Raji (cell line): ENCODE measurements around the gene RARRES1.

Source experiments
- POLR2A ChIP-seq: IDR thresholded peaks from 2 replicates; pipeline ENCODE4 v1.6.1; 2011; ENCODE audit warnings: low read depth, low read length, control low read depth; ENCODE audit not compliant: insufficient read depth

Gene RARRES1

GRCh38 chr3:158696618-158697017, 35.6 kb downstream of the RARRES1 start:
- TF ChIP-seq POLR2A: no peak

DNA sequence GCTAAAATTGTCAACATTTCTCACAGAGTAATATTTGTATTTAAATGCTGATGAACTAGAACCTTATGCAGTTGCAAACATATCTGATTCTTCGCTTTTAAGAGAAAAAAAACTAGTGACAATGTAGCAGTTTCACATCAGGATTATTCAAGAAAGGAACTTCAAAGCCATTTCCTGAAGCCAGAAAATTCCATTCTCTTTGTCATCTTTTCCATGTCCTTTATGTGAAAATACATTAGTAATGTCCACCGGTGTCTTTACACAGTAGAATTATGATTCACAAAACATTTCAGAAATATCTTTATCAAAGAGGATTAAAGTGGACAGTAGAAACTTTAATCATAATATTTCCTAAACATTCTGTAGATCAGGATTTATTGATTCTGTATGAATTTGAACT, 47.1 kb downstream of the RARRES1 start:
- no peak for TF ChIP-seq POLR2A

GRCh38 chr3:158683230-158683962, 48.9 kb downstream of the RARRES1 start:
- TF ChIP-seq POLR2A: no peak

- TF ChIP-seq POLR2A: no peak
These were observed 51.4 kb downstream of the RARRES1 start for GRCh38 chr3:158680861-158681260.

DNA sequence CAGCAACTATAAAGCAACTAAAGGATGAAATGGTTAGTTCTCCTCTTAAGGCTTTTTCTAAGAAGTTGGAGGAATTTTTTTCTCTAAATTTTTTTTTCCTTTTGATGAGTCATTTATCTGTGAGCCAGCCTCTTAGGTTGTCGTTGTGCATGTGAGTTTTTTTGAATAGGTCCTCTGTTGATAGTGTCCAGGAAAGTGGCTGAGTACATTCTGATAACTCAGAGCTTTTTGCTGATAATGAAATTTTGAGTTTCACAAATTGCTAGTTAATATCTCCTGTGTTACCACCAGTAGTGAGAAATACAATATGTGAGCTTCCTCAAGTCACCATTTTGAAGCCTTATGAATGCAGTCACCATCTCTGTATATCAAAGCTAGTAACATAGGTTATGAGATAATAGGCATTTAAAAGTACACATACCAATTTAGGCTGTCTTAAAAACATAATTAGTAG, 52.7 kb downstream of the RARRES1 start:
- TF ChIP-seq POLR2A: no peak

DNA sequence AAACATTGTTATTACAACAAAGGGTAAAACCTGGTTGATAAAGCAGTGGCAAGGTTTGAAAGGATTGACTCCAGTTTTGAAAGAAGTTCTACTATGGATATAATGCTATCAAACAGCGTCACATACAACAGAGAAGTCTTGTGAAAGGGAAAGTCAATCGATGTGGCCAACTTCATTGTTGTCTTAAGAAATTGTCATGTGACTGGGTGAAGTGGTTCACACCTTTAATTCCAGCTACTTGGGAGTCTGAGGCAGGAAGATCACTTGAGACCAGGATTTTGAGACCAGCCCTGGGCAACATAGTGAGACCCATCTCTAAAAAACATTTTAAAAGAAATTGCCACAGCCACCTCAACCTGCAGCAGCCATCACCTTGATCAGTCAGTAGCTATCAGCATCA, 53.6 kb downstream of the RARRES1 start:
- TF ChIP-seq POLR2A: no peak

GRCh38 chr3:158672215-158673176, 59.8 kb downstream of the RARRES1 start, which contains the start of gene LXN:
Gene LXN (minus strand): TSS chr3:158672648. CDS start chr3:158672478, 170 bp downstream.
- TF ChIP-seq POLR2A: no peak

DNA sequence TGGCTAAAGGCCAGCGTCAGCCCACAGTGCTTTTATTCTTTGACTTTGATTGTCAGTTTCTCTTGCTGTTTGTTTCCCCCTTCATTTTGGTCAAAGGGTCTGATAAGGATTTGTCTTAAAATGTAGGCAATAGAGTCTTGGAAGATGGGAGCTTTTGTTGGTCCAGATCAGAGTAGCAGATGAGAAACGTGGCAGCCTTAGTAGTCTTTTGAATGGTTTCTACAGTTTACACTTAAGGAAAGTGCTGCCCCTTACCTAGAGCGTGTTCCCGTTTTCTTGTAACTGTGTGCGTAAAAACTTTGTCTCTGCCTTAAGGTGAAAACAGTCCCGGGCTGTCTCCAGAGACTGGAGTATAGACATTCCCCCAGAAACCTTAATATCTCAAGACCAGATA, 60.4 kb downstream of the RARRES1 start:
- TF ChIP-seq POLR2A: no peak

DNA sequence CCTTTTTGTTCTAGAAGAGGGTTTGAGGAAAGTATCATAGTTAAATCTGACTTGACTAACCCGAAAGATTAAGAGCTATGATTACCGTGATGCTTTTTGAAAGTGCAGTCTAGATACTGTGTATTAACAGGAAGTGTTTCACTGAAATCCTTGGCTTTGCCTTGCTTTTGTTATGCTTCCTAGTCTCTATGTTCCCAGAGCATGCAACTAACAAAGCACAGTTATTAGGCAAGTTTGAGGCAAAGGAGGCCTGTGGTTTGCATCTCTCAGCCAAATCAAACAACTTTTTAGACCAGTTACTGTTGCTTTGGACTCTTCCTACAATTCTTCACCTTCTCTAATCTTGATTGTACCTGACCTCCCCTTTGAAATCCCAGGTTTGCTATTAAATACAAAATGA, 63.8 kb downstream of the RARRES1 start:
- no peak for TF ChIP-seq POLR2A

- no peak for TF ChIP-seq POLR2A
These were observed 65.8 kb downstream of the RARRES1 start for GRCh38 chr3:158666416-158666815.

- no peak for TF ChIP-seq POLR2A
These were observed 68.4 kb downstream of the RARRES1 start for GRCh38 chr3:158663832-158664231.

DNA sequence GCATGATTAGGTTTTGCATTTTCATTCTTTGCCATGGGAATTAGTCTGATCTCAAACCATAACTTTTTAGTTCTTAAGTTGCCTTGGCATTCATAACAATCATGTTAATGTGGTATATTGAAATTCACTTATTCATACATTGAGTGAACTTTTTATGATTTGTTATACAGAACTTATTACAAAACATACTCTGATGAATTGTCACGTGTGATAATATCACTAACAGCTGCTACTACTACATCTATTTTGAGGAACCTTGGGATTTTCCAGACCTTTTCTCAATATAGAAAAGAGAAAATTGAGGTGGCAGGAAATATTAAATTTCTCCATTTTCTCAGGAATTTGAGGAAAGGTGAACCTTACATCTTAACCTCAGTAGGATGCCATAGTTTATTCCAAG, 69.0 kb downstream of the RARRES1 start:
- no peak for TF ChIP-seq POLR2A

- TF ChIP-seq POLR2A: no peak
These were observed 71.5 kb downstream of the RARRES1 start for GRCh38 chr3:158660711-158661110.

DNA sequence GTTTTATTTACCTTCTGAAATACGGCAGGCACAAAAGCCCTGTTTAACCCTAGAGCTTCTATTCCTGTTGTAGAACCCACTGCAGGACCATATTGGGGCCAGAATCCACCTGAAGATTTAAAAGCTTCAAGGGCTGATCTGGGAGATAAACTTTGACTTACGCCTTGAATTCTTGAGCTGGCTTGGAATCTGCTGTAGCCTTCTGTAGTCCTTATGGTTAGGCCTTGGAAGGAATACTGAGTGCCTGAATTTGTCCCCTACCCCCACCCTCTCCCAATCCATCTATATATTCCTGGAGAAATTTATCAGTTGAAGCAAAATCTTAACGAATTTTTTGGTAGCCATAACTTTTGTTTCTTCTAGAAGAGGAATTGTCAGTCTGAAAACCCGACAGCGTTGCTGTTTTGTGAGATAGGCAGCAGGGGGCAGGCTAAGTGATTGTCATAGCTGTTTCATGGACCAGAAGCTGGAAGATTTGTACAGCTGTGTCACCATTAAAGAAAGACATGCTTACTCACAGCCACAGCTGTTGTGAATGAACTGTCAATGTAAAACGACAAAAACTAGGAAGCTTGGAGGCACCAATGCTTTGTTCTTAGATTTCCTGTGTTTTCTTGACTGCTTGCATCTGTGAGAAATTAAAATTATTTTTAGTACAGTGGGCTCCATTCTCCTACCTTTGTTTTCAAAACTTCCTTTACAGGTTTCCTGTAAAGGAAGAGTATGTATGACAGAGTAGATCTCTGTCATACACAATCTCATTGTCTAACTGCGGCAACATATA, 72.6 kb downstream of the RARRES1 start:
- no peak for TF ChIP-seq POLR2A

DNA sequence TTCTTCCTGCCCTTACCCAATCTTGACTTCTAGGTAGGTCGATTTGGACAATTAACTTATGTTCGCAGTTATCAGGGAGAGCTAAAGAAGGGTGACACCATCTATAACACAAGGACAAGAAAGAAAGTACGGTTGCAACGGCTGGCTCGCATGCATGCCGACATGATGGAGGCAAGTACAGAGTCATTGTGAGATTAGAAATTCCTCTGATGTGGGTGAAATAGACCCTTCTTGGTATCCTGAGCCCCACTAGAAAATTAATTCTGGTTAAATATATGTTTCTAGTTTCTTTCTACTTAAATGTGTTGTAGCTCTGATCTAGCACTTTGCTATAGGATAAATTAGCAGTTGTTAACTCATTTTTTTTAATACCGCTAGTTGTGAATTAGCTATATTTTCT, 73.4 kb downstream of the RARRES1 start:
- no peak for TF ChIP-seq POLR2A
